Germinal center (tissue), 1 donor: ENCODE data around the gene EFEMP1.

ENCODE experiments used
- DNase-seq: peaks from one replicate; pipeline ENCODE4 v3.0.0; 2012; ENCODE audit warnings: mixed read lengths, low spot score

Gene EFEMP1

GRCh38 chr2:55894720-55895119, 28.9 kb downstream of the EFEMP1 start:
- no peak for DNase-seq

- no peak for DNase-seq
Measured at GRCh38 chr2:55891671-55892094, 31.9 kb downstream of the EFEMP1 start.

- no peak for DNase-seq
Measured at GRCh38 chr2:55888936-55889335, 34.6 kb downstream of the EFEMP1 start.

GRCh38 chr2:55887901-55888624, 35.5 kb downstream of the EFEMP1 start:
- no peak for DNase-seq

- DNase-seq = no peak
Measured at GRCh38 chr2:55887351-55887750, 36.2 kb downstream of the EFEMP1 start.

GRCh38 chr2:55885944-55886281, 37.7 kb downstream of the EFEMP1 start:
- no peak for DNase-seq

GRCh38 chr2:55885127-55885943, 38.2 kb downstream of the EFEMP1 start:
- no peak for DNase-seq

GRCh38 chr2:55883829-55884228, 39.8 kb downstream of the EFEMP1 start:
- no peak for DNase-seq

- no peak for DNase-seq
Measured at GRCh38 chr2:55883357-55883756, 40.2 kb downstream of the EFEMP1 start.

GRCh38 chr2:55882954-55883353, 40.6 kb downstream of the EFEMP1 start:
- DNase-seq = no peak

- DNase-seq = no peak
Measured at GRCh38 chr2:55880416-55881143, 43.0 kb downstream of the EFEMP1 start.

- no peak for DNase-seq
Measured at GRCh38 chr2:55879976-55880375, 43.6 kb downstream of the EFEMP1 start.

GRCh38 chr2:55877087-55877436, 46.5 kb downstream of the EFEMP1 start:
- no peak for DNase-seq

- no peak for DNase-seq
Measured at GRCh38 chr2:55876429-55877086, 47.0 kb downstream of the EFEMP1 start.

- no peak for DNase-seq
Measured at GRCh38 chr2:55875434-55876135, 48.0 kb downstream of the EFEMP1 start.

GRCh38 chr2:55874338-55874737, 49.2 kb downstream of the EFEMP1 start:
- DNase-seq = no peak

GRCh38 chr2:55871637-55872036, 51.9 kb downstream of the EFEMP1 start:
- peak; percentile 22 for DNase-seq

GRCh38 chr2:55869637-55870325, 53.8 kb downstream of the EFEMP1 start:
- no peak for DNase-seq

- DNase-seq = no peak
Measured at GRCh38 chr2:55865096-55865835, 58.3 kb downstream of the EFEMP1 start.

- DNase-seq = no peak
Measured at GRCh38 chr2:55864351-55865084, 59.1 kb downstream of the EFEMP1 start.
